HG02571 (cell line): ENCODE results near the gene IFT81.
"Not testable (repeated sequence)": the region's sequence is repeated elsewhere in the genome, so short reads cannot be mapped to it uniquely, and the experiment has no call there.

Source experiments
- ATAC-seq: cut with Tn5 transposase; IDR thresholded peaks from one replicate; pipeline ENCODE4 v1.9.1; 2021; ENCODE audit warnings: mild to moderate bottlenecking, moderate library complexity; ENCODE audit not compliant: unreplicated experiment

Gene IFT81, protein sequence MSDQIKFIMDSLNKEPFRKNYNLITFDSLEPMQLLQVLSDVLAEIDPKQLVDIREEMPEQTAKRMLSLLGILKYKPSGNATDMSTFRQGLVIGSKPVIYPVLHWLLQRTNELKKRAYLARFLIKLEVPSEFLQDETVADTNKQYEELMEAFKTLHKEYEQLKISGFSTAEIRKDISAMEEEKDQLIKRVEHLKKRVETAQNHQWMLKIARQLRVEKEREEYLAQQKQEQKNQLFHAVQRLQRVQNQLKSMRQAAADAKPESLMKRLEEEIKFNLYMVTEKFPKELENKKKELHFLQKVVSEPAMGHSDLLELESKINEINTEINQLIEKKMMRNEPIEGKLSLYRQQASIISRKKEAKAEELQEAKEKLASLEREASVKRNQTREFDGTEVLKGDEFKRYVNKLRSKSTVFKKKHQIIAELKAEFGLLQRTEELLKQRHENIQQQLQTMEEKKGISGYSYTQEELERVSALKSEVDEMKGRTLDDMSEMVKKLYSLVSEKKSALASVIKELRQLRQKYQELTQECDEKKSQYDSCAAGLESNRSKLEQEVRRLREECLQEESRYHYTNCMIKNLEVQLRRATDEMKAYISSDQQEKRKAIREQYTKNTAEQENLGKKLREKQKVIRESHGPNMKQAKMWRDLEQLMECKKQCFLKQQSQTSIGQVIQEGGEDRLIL

DNA sequence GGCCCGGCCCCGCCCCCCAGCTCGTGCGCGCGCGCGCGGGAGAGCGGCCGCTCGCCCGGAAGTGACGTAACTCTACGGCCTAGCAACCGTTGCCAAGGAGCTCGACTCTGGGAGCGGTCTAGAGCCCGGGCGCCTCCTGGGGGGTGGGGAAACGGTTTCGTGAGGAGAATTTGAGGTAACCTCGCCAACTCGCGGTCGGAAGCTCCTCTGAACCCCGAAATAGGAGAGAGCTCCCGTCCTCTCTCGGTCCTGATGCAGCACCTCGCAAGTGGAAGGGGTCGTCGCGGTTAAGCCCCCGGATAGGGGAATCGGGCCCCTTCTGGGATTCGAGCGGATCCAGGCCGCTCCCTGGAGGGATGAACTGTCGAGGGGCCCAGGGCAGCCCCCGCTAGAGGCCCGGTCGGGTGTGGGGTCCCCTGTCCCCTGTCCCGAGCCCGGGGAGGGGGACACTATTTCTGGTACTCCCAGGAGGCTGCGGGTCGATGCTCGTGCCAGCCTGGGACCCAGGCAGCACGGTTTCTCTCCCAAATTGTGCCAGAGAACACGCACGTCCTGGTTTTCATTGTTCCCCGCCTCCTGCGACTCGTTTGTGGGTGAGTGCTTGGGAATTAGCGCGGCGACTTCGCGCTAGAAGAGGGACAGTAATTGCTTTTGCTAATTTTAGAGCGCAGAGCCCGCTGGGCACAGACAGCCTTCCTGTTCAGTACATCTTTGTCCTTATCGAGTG, at the start of gene IFT81:
Gene IFT81 (plus strand): TSS at position 89 of the 727 bp plus-strand sequence. CDS start 3,024 bp downstream, outside the sequence.
- peak; percentile 81 for ATAC-seq

DNA sequence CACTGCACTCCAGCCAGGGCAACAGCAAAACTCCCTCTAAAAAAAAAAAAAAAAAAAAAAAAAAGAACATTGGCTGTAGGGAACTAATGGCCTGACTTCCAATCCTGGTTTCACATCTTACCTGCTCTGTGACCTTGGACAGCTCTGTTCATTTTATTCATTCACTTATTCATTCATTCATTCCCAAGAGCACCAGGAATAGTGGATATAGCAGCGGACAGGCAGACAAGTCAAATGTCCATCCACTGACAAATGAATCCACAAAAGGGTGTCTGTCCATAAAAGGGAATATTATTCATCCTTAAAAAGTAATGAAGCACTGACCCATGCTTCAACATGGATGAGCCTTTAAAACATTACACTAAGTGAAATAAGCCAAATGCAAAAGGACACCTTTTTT, 48.3 kb upstream of the IFT81 start:
- no peak for ATAC-seq

DNA sequence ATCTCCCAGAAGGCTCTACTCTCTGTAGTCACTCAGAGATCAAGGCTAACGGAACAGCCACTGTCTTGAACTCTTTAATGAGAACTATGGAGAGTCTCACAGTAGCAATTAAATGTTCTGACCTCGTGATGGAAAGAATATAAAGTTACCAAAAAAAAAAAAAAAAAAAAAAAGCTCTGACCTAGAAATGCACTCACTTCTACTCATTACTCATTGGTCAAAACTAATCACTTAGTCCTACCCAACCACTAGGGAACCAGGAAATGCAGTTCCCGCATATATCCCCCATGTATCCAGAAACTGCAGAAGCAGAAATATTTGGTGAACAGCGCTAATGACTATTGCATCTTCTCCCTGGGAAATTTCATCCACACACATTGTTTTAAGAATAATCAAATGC, 46.4 kb upstream of the IFT81 start:
- no peak for ATAC-seq

DNA sequence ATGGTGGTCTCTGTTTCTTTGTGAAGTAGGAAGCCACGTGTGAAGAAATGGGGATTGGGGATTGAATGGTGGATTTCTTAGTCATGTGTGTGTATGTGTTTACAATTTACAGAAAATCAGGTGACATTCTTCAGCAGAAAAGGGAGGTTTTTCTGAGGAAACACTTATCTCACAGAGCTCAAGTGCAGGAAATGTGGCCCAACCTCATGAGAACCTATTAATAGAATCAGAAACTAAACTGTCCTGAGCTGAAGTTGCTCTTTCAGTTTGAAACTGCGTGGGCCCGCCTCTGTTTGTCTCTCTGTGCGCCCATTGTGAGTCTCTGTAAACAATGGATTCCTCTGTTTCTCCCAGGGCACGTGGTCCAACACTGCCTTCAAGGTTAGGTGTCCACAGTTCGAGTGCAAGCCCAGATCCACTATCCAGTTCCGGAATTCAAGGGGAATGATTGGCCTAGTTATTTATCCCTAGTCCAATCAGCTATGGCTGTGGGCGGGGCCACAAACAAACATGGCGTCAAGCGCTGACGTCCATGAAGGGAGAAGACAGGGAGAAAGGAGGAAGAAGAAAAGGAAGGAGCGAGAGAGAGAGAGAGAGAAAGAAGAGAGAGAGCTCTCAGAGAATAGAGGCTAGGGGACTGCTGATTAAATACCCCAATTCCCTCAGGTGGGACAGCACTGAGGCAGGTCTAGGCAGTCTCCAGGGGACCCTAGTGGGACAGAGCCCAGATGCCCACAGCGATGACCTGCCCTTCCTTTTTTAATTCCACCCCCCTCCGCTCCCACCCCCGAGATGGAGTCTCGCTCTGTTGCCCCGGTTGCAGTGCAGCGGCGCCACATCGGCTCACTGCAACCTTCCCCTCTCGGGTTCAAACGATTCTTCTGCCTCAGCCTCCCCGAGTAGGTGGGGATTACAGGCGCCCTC, 44.4 kb upstream of the IFT81 start:
- peak; percentile 82 for ATAC-seq

DNA sequence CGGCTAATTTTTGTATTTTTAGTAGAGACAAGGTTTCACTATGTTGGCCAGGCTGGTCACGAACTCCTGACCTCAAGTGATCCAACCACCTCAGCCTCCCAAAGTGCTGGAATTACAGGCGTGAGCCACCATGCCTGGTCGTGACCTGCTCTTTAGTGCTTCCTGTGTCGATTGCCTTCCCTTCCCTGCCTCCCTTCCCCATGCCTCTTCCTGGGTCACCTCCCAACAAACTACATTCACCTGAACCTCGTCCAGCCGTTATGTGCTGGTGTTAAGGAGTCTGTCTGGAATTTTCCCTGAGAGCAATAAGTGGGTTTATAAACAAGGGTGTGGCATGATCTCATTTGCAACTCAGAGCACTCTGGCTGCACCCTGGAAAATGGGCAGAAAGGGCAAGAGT, 43.7 kb upstream of the IFT81 start:
- no peak for ATAC-seq

DNA sequence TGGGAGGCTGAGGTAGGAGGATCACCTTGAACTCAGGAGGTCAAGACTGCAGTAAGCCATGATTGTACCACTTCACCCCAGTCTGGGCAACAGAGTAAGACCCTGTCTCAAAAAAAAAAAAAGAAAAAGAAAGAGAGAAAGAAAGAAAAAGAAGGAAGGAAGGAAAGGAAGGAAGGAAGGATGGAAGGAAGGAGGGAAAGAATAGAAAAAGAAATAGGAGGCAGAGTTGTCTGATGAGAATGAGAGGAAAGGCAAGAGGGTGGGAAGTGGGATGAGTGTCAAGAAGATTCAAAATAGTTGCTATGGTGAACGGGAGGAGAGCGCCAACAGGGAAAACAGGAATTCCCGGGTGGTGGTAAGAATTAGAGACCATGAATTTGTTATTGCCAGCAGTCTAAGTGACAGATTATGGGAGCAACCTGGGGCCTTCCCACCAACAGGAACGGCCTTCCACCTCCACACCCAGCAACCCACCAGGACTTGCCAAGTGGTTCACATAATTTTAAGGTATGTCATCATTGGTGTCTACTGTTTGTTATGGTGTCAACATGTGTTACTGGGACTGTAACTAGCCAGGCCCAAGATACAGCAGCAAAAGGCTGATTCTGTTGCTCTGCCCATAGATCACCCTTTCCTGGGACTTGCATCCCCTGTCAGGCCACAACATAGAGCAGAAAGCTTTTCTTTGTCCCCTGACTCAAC, 39.7 kb upstream of the IFT81 start:
- ATAC-seq = no peak

DNA sequence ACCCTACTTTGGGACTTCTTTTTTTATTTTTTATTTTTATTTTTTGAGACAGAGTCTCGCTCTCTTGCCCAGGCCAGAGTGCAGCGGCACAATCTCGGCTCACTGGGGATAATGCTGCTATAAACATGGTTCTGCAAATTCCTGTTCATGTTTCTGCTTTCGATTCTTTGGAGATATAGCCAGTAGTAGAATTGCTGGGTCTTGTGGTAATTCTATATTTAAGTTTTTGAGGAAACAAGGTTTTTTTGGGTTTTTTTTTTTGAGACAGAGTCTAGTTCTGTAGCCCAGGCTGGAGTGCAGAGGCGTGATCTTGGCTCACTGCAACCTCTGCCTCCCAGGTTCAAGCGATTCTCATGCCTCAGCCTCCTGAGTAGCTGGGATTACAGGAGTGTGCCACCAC, 35.9 kb upstream of the IFT81 start:
- ATAC-seq = not testable (repeated sequence)

DNA sequence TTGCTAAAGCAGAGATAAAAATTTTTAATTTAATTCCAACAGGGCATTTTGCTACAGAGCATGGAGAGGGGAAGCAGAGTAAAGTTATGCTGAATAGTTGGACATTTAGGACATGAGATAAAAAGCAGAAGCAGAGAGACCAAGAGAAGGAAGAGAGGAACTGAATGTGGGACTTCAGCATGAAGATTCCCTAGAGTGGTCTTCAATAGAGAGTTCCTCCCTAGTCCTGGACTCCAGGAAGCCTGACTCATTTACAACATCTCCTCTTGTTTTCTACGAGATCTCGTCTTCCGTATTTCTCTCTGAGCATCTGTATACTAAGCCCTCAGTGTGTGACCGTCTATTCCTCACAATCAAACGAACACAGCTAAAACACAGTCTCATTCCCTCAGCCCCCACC, 35.2 kb upstream of the IFT81 start:
- no peak for ATAC-seq

DNA sequence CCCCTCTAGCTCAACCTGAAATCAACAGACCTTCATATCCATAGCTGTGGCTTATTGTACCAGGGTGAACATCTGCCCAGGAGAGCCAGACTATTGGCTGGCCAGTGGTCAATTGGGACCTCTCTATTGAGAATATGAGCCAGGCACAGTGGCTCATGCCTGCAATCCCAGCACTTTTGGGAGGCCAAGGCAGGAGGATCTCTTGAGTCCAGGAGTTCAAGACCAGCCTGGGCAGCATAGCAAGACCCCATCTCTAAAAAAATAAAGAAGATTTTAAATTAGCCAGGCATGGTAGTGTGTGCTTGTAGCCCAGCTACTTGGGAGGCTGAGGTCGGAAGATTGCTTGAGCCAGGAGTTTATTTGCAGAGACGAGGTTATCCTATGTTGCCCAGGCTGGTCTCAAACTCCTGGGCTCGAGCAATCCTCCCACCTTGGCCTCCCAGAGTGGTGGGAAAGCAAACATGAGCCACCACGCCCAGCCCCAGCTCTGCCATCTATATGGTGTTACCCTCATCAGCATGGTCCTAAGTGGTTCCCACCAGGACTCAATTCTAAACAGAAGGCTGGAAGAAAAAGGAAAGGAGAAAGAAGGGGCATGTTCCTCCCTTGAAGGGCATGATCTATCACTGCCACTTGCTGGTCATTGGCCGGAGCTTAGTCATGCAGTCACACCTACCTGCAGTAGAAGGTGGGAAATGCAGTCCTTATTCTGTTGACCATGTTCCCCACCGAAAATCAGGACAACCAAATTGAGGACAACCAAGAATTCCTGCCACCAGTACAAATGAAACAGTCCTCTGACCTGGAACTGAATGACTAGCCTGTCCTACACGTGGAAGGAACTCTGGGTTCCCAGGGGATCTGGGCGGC, 33.7 kb upstream of the IFT81 start:
- ATAC-seq = no peak

DNA sequence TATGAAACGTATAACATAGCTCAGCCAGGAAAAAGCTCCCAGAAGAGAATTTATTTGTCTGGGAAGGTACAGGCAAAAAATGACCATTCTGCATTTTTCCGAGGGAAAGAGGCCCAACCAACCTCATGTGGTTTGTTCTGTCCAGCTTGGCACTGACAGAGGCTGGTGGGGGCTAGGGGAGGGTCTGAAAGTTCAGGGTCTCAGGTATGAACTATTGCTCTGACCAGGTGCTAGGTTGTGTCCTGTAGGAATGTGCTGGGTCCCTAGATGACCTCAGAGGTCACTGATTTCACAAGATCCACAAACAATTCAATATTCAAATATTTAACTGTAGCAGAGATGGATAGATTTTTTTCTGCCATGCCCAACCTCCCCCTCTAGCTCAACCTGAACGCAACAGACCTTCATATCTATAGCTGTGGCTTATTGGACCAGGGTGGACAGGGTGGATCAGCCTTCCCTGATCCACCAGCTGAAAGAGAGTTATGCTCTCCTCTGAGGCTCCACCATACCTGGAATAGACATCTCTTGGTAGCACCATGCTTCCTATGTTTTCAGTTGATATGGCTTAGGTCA, 32.9 kb upstream of the IFT81 start:
- no peak for ATAC-seq

DNA sequence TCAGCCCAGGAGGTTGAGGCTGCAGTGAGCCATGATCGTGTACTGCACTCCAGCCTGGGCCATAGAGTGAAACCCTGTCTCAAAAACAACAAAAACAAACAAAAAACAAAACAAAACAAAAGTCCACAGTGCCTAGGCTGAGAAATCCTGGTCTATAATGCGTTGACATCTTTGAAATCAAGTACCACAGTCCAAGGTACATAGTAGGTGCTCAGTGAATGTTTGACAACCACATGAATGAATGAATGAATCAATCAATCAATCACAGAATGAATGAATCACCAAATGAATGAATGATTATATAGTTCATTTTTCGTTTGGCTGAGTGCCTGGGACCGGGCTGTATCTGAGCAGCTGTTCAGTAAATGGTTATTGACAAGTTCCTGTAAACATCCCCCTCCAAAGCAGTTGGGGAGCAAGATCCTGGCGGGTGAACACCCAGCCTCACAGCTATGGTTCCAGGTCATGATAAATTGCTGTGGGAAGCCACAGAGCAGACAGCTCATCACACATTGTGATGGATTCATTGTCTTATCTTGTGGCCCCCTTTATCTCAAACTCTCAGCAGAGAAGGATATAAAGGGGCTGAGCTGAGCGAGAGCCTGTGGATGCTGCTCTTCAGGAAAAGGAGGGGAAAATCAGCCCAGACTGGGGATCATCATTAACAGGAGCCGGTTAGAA, 30.4 kb upstream of the IFT81 start:
- no peak for ATAC-seq

DNA sequence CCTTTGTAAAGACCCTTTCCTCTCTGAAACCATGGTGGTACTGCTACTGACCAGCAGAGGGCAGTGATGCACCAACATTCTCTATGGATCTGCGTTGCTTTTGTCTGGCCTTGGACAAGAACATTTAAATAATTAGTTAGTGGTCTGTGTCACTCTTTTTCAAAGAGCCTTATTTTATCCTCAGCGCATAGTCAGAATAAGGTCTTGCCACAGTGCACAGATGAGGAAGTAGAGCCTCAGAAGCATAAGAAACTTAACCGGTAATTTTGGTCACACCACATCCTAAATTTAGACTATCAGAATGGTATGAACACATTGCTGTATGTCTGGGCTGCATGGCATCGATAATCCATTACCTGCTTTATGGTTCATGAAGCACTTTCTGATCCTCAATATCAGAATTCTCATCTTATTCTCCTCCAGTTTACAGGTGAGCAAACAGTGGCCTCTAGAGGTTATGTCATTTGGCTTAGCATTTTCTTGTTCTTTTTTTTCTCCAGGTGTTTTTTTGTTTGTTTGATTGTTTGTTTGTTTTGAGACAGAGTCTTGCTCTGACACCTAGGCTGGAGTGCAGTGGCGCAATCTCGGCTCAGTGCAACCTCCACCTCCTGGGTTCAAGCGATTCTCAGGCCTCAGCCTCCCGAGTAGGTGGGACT, 23.7 kb upstream of the IFT81 start:
- ATAC-seq = peak; percentile 67

DNA sequence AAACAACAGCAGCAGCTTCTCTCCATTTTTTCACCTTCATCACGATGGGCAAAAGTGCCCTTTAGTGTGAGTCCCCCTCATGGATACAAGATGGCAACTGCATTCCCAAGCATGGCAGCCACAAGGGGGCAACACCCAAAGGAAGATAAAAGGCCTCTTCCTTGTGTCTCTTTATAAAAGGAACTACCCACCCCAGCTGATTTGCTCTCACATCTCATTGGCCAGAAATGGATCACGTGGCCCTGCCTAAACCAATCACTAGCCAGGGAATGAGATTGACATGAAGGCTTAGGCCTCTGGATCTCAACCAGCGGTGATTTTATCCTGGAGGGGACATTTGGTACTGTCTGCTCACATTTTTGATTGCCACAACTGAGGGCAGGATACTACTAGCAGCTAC, 21.9 kb upstream of the IFT81 start:
- ATAC-seq = no peak

DNA sequence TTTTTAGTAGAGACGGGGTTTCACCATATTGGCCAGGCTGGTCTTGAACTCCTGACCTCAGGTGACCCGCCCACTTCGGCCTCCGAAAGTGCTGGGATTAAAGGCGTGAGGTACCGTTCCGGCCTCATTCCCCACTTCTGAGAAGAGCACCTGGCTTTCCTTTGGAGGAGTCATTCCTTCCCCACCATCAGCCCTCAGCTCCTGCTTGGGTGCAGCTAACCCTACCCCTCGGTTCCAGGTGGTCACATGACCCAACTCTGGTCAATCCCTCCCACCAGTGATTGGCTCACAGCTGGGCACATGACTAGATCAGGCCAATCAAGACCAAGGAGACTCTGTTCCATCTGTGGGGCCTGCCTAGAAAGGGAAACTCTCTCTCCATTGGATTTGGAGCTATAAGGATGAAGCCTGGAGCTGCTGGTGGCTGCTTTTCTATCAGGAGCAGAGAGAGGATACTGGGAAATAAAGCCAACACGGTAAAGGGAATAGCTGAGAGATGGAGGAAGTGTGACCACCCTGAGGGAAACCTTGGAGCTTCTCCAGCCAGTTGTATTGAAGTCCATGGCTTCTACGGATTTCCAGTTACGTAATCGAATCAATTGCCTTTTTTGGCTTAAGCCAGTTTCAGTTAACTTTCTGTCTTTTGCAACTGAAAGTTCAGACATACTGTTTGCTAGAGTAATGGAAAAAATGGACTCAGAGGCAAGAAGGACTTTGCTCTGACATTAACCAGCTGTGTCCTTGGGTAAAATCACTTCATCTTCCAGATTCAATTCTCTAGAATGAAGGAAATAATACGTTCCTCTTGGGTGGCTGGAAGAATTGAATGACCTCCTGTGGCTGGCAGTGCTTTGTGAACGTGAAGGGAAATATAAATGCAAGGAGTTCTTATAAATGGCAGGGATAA, 19.7 kb upstream of the IFT81 start:
- no peak for ATAC-seq

DNA sequence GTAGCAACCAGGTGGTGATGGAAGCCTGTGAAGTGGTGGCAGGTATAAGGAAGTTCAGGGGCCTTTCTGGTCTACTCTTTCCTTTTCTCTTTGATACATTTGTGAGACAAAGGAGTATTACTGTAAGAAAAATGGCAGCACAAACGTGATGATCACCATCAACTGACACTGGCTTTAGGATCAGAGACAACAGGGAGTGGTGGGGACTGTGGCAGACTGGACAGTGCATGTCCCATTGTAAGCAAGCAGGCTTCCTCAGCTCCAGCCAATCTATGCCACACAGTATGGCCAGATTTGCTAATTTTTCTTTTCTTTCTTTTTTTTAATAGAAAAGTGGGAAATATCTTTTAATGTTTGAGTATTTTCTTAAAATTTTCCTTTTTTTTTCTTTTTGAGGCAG, 19.0 kb upstream of the IFT81 start:
- ATAC-seq = no peak

DNA sequence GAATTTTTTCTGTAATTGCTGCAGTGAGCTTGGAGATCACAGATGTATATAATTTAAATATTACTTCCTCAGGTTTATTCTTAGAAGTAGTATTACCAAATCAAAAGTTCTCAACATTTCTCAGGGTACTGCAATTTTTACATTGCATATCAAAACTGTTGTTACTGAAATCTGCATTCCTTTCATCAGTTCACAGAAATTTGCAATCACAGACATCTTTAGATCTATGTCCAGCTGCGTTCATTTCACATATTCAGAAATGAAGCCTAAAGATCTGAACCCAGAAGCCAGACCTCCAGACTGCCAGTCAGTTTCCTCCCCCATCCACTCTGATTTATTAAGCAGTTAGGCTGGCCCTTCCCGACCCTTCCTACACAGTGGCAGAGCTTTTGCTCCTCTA, 18.2 kb upstream of the IFT81 start:
- ATAC-seq = no peak
